HS-5 (cell line): ENCODE measurements around the gene NLRP3.

Experiments used
- DNase-seq: peaks from one replicate; pipeline ENCODE4 v3.0.0-alpha.2; 2012; ENCODE audit warnings: low read depth

Gene NLRP3

DNA sequence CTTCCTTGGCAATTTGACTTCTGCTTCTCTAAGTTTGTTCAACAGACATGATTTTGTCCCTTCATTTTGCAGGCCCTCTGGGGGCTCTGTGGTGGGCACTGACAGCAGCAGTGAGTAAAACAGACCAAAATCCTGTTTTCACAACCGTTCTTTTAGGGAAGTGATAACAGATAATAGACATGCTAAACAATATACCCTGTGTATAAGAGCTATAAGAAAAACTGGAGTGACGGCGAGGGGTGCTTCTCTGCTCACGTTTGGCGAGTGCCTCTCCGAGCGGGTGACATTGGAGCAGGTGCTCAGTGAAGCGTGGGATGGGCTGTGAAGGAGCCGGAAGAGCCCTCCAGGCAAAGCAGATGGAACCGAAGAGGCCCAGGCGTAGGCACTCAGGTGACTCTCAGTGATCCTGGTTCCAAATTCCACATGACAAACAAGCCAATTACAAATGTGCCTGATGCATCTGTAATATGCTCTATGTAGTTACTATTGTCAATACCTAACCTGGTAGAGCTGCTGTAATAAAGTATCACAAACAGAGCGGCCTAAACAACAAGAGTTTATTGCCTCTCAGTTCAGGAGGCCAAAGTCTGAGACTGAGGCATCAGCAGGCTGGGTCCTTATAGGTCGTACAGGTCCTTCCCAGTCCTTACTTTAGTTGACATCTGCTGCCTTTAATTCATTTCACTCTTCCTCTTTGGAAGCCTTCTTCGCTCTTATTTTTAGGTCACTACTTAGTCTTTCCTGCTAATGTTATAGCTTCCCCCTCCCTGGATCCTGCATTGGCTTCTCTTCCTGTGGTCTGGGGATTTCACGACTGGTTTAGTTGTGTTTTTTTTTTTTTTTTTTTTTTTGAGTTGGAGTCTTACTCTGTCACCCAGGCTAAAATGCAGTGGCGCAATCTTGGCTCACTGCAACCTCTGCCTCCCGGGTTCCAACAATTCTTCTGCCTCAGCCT, 21.9 kb downstream of the NLRP3 start:
- no peak for DNase-seq

DNA sequence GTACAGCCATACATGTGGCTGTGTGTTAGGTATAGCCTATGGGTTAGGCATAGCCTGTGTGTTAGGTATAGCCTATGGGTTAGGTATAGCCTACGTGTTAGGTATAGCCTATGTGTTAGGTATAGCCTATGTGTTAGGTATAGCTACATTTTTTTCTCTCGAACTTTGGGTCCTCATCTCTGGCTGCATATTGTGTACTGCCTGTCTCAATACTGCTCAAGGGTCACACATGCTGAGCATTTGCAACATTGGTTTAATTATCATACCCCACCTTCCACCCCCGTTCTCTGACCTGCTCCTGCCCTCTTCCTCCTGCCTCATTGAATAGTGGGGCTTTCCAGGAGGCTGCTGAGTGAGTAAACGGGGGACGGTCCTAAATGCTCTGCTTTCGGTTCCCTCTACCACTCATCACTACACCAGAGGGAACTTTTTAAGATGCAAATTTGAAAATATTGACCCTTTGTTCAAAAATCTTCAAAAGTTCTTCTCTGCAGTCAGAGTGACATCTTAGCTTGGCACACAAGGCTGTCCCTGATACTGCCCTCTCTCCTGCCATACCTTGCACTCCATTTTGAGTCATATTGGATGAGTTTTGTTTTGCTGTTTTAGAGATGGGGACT, 24.1 kb downstream of the NLRP3 start:
- DNase-seq: no peak

DNA sequence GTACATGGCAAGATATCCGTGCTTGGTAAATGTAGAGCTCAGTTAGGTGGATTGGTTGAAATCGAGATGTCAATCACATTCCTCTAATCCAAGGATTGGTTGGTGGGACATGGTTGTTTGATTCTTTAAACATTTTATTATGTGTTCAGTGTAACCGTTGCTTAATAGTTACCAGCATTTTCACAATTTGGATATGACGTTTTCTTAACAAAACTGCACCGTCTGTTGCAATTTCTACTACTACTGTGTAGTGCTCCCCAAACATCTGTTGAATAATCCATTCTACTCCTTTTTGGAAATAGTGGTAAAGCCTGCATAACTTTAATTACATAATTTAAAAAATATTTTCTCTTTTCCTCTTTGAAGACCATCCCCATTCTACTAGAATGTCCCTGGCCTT, 25.6 kb downstream of the NLRP3 start:
- DNase-seq: no peak

DNA sequence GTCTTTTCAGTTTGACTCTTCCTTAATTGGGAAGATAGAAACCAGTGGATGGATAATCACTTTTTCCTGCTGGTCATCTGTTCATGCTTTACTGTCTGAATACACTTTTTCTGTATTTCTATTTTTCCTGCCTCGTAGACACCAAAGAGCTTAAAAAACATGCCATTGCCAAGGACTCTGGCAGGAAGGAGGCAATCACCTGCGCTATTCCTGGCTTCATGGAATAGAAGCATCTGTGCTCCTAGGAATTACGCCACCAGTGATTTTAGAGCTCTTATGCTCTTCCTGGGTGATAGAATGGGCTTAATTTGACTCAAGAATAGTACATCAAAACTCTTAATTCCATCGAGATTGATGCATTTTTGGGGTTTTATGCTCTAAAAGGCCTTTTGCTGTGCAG, 26.2 kb downstream of the NLRP3 start:
- DNase-seq: no peak

DNA sequence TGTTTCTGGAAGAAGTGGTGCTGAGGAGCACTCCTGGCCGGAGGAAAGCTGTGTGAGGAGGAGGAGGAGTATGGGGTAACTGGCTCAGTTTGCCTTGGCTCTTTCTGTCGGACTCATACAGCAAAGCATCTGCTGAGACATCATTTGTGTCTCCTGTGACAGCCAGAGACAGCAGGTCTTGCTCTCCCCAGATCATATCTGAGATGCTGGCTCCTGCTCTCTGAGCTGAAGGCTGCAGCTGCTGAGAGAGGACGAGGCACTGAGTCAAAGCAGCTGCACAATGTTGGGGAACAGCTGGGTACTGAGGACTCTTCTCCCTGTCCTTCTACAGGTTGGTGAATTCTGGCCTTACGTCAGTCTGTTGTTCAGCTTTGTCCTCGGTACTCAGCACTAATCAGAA, 27.7 kb downstream of the NLRP3 start:
- no peak for DNase-seq

DNA sequence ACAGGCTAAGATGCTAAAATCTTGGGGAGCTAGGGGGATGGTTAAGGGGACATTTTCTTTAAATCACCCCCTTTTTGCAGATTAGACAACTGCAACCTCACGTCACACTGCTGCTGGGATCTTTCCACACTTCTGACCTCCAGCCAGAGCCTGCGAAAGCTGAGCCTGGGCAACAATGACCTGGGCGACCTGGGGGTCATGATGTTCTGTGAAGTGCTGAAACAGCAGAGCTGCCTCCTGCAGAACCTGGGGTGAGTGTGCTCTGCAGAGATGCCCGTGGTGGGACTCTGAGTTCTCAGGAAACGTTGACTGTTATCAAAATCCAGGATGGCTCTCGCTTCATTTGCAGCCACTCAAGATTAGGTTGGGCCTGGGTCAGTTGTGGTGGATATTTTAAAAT, 28.6 kb downstream of the NLRP3 start:
- no peak for DNase-seq

DNA sequence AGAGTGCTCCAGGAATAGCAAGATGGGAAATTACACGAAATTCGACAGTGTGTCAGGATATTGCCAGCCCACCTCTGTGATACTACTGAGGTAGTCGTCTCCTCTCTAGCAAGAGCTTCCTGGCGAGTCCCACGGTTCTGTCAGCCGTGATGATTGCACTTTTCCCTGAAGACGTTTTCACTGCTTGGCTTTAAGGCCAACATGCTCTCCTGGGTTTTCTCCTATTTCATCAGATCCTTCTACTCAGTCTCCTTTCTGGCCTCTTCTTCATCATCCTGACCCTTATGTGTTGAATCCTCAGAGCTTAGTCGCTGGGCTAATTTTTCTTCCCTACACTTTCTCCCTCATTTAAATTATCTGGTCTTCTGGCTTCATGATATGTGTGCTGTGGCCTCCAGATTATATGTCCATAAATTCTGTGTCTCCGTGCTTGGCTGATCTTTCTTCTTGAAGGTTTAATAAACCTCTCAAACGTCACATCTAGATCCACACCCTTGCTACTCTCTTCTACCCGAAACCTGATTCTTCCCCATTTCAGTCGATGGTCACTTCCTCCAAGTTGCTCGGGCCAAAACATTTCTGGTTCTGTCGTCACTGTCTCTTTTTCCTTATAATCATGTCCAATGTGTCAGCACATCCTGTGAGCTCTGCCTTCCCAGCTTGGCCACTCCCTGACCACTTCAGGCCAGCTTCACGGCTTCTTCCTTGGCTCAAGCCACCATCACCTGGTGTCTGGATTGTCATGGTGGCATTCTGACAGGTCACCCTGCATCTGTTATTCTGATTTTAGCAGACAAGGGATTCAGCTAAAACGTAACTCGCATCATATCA, 29.8 kb downstream of the NLRP3 start:
- DNase-seq: no peak

DNA sequence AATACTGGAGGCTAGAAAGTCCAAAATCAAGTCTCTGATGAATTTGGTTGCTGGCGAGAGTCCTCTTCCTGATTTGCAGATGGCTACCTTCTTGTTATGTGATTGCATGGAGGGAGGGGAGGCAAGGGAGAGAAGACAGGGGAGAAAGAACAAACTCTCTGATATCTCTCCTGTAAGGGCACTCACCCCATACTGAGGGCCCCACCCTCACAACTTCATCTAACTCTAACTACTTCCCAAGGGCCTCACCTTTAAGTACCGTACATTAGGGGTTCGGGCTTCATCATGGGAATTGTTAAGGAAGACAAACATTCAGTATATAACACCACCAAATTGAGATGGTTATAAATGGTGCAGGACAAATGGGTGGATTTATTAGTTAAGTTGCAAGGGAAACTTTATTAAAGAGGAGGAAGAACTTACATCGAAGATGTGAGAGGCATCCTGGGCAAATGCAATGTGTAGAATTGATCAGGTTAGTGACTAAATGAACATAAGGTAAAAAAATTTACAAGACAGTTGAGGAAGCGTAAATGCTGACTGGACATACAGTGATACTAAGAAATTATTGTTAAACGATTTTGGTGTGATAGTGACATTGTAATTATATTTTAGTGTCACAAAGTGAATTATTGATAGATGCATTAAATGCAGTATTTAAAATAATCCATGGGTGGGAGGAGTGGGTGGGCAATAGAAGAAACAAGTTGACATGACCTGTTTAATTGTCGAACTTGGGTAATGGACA, 31.4 kb downstream of the NLRP3 start:
- no peak for DNase-seq

DNA sequence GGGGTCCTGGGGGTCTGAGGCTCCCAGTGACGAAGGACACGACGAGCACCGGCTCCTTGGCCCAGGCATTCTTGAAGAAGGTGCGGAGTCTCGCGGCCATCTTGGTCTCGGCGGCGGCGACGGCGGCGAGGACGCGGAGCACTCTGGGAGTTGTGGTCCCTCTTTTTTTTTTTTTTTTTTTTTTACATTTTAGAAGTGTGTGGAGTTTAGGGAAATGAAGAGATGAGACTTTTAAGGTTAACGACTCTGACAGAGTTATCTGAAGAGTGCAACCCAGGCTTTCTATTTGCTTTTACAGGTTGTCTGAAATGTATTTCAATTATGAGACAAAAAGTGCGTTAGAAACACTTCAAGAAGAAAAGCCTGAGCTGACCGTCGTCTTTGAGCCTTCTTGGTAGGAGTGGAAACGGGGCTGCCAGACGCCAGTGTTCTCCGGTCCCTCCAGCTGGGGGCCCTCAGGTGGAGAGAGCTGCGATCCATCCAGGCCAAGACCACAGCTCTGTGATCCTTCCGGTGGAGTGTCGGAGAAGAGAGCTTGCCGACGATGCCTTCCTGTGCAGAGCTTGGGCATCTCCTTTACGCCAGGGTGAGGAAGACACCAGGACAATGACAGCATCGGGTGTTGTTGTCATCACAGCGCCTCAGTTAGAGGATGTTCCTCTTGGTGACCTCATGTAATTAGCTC, 32.3 kb downstream of the NLRP3 start:
- DNase-seq: no peak

DNA sequence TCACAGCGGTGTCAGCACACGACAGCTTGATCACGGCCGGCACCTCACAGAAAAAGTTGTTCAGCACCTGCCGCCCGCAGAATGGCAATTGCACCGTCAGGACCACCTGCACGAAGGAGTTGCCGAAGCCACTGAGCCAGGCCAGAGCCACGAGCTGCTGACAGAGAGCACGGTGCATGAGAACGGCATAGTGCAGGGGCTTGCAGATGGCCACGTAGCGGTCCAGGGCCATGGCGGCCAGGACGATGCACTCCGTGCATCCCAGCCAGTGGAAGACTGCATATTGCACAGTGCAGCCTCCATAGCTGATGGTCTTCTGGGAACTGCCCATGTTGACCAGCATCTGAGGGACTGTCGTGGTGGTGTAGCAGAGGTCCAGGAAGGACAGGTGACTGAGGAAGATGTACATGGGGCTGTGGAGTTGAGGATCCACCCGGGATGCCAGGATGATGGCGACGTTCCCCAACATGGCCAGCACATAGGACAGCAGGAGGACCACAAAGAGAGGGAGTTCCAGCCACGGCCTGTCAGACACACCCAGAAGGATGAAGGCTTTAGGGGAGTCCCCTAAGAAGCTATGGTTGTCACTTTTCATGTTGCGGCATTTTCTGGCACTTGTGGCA, 35.5 kb downstream of the NLRP3 start:
- DNase-seq: no peak

DNA sequence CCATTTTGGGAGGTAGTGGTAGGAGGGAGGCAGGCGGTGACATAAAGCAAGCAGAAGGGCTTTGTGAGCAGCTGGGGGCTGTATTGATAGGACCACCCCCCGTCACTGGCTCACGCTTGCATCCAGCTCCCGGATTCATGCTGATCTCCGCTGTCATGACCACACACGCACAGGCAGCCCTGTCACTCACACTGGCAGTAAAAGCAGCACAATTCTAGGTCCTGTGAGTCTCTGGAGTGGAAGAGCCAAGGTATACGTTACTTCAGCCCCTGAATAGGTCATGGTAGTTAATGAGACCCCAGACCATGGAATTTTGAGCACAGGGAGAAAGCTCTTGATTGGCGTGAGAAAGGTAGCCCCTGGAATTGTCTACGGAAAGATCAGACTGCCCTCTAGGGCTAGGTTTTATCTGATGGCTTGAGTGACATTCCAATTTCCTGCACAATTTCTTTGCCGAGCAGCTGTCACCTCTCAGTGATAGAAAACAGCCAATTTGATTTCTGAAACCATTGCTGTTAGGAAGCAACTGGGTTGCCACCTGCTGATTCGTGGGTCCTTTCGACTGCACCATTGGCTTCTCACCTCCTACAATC, 36.6 kb downstream of the NLRP3 start:
- no peak for DNase-seq

DNA sequence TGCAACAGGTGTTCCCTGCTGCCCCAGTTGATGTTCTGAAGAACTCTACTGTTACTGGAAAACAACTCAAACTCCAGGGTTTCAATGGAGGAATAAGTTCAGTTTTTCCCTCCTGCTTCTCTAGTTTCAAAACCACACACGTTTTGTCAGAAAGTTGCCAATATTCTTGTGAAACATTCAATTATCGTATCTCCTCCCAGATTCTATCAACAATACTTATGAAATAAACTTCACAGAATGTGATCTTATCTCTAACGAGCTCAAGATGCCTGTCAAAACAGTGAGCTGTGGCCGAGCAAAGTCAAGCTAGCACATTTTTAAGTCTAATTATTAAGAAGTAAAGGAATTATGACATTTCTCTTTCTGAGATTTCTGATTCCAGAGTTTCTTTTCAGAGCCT, 37.3 kb downstream of the NLRP3 start:
- no peak for DNase-seq

DNA sequence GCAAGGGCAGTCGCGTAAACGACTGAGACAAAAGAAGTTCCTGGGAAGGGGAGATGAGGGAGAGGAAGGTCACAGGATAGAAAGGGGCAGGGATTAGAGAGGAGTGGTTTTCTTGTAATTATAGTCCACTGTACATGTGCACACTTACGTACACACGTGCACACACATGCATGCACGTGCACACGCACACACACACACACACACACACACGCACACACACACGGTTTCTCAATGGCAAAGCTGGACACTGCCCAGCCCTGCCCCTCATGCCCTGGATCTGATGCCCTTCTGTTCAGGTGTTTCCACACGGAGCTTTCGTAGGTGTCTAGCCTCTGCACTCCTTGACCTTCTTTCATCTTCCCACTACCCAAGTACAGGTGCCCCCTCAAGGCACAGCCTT, 38.0 kb downstream of the NLRP3 start:
- no peak for DNase-seq

DNA sequence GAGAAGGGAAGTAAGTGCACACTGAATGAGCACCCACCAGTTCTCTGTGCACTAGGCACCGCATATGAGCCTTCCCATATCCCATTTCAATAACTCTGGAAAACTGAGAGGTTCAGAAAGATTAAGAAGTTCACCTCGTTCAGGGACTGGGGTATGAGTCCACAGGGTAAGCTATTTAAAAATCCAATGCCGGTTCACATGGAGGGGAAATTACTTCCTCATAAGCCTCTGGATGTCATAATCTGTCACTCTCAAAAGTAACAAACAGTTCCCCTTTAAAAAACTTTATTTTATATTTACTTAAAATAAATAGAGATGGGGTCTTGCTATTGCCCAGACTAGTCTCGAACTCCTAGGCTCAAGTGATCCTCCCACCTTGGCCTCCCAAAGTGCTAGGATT, 40.0 kb downstream of the NLRP3 start:
- DNase-seq: no peak

DNA sequence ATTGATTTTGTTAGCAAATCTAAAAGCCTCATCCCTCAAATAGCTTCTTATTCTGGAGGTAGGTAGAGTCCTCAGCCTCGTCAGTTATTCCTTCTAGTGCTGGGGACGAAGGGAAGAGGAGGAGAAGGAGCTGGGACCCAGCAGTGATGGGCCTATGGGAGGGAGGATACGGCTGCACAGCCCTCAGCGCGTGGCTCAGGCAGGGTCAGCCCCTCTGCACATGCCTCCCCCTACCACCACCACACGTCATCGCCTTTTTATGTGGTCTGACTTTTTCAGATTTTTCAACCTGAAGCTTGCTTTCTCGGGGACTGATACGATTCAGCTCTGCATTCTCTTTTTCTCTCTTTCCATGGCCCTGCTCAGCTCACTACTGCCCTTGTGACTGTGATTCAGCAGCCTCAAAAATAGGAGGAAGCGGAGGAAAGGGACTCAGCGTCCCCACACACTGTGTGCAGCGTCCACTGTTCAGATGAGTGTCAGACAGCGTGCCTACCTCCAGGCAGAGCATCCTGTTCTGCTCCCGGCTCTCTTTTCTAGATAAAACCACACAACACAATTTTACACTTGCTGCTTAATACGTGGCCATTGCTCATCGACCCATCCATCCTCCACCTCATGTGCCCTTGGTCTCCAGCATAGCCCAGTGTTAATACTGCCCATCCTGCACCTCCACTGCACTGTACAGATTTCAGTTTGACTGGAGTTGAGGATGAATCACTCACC, 41.1 kb downstream of the NLRP3 start:
- no peak for DNase-seq

DNA sequence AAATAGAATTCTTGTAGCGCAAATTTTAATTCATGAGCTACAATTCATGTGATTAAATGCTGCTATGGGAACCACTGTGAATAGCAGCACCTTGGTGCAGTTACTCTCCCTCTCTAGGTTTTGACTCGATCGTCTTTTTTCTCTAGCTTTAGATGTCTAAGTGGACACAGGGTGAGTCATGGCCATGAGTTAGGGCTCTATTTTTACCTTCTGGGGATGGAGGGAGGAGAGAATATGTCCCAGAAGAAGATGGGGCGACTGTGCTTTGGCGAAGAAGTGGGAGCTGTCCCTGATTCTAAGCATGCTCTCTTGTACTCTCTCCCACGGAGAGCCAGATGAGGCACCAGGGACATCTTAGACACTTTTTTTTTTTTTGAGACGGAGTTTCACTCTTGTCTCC, 43.5 kb downstream of the NLRP3 start:
- no peak for DNase-seq

DNA sequence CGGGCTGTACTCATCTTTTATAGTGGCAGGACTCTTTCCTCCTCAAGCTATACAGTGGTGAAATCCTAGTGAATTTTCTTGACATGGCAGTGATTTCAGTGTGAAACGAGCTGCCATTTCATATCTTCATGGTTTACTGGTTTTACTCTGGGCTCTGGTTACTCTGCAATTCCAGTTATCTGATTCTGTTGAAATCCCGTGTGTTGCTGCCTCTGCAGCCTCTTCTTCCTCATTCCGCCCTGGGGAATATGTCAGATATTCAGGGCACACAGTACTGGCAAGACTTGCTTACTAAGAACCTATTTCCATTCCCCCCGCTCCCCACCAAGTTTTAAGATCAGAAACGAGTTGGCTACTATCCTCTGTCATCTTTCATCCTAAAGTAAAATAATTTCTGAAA, 49.8 kb downstream of the NLRP3 start:
- DNase-seq: no peak

DNA sequence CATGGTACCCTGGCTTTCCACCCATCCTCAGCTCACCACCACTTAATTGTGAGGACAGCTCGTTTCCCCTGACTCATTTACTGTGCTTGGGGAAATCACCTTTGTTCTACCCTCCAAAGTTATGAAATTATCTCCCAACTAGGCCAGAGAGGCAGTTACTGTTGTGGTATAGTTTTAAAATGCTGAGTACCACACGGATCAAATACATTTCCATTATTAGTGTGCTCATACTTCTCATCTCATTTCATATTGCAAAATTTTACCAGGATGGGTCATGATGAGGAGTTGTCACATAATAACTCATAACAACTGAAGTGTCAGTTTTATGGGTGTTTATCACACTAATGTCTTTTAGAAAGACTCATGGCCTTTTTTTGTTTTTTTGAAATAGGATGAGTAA, 51.2 kb downstream of the NLRP3 start:
- no peak for DNase-seq

DNA sequence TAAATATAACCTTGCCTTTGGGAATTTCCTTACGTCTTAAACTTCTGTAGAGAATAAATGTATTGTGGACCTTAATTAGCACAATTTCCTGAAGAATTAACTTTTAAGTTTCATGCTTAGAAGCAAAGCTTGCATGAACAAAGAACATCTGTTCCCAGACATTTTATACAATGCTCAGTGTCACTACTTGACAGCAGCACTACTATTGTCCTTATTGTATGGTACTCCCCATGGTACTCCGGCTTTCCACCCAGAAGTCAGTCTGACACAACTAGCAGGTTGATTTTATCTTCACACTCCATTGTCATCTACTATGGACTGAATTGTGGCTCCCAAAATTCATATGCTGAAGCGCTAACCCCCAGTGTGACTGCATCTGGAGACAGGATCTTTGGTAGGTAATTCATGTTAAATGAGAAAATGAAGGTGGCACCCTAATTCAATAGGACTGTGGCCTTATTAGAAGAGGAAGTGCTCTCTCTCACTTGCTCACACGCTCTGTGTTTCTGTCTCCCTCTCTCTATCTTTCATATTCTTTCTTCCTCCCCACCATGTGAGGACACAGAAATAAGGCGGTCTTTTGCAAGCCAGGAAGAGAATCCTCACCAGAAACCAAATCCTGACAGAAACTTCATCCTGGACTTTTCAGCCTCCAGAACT, 52.6 kb downstream of the NLRP3 start:
- DNase-seq: no peak
